Cardiac muscle cell (in vitro differentiated cells and primary cell): ENCODE measurements around the gene IL17RE. TPM values are rescaled to one million over a fixed set of nuclear protein-coding genes. Genes with fewer than 3 reads are reported as not detected.

ENCODE experiments used
- DNase-seq, 2 donors: peaks; one replicate each; pipeline versions ENCODE4 v3.0.0 to v3.0.0-alpha.2; 2010 to 2017; ENCODE audit warnings: low read depth in 1 of 2, low spot score in 1 of 2
- H3K27ac ChIP-seq: fragments of 200-600 bp; sonication (generic); 2 replicates; pipeline ENCODE4 v1.5.1; 2016
- H3K27me3 ChIP-seq: fragments of 200-600 bp; sonication (generic); 2 replicates; pipeline ENCODE4 v1.6.0; 2016; ENCODE audit warnings: control low read depth
- H3K36me3 ChIP-seq: fragments of 200-600 bp; sonication (generic); 2 replicates; pipeline ENCODE4 v1.5.1; 2016; ENCODE audit warnings: control low read depth
- H3K4me1 ChIP-seq: fragments of 200-600 bp; sonication (generic); 2 replicates; pipeline ENCODE4 v1.8.1; 2017; ENCODE audit warnings: low read depth, mild to moderate bottlenecking, mixed run types
- H3K4me3 ChIP-seq: fragments of 200-600 bp; sonication (generic); 2 replicates; pipeline ENCODE4 v1.5.1; 2016; ENCODE audit warnings: mild to moderate bottlenecking
- H3K9me3 ChIP-seq: fragments of 200-600 bp; sonication (generic); 2 replicates; pipeline ENCODE4 v1.5.1; 2017; ENCODE audit warnings: low read depth, mild to moderate bottlenecking, control low read depth
- polyA plus RNA-seq: library from polyadenylated mRNA; unstranded; fragments of >200 nt; fragmentation: Nextera tagmentation; extraction: Ambion mirVana; gene quantifications from 2 replicates; pipeline ENCODE4 v1.2.1, GENCODE V29; 2016
- total RNA-seq: library from RNA; depleted of rRNA; stranded (reverse); fragments of >200 nt; gene quantifications from 2 replicates; pipeline ENCODE4 v1.2.3, GENCODE V29; 2016
- TF ChIP-seq, protein P1 (sequence below): IDR thresholded peaks from 2 replicates; pipeline ENCODE4 v1.5.1; 2012; ENCODE audit warnings: low read depth, mild to moderate bottlenecking, low read length

IL17RE gene
- total and polyA plus RNA-seq, 2 experiments from 2014 or later: 1.2 to 1.3 TPM

GRCh38 chr3:9906480-9906879, 3.8 kb downstream of the IL17RE start:
- TF ChIP-seq, protein P1, sequence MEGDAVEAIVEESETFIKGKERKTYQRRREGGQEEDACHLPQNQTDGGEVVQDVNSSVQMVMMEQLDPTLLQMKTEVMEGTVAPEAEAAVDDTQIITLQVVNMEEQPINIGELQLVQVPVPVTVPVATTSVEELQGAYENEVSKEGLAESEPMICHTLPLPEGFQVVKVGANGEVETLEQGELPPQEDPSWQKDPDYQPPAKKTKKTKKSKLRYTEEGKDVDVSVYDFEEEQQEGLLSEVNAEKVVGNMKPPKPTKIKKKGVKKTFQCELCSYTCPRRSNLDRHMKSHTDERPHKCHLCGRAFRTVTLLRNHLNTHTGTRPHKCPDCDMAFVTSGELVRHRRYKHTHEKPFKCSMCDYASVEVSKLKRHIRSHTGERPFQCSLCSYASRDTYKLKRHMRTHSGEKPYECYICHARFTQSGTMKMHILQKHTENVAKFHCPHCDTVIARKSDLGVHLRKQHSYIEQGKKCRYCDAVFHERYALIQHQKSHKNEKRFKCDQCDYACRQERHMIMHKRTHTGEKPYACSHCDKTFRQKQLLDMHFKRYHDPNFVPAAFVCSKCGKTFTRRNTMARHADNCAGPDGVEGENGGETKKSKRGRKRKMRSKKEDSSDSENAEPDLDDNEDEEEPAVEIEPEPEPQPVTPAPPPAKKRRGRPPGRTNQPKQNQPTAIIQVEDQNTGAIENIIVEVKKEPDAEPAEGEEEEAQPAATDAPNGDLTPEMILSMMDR: no peak
- Histone ChIP-seq H3K4me3 (no peak overlapping the region), H3K36me3 (no peaks in the 10 kb centered on the region), H3K27ac (no peak overlapping the region), H3K9me3 (no peaks in the 10 kb centered on the region), H3K4me1 (peaks cover 6% of the 10 kb centered on the region), H3K27me3 (no peaks in the 10 kb centered on the region)
- no peak for DNase-seq

DNA sequence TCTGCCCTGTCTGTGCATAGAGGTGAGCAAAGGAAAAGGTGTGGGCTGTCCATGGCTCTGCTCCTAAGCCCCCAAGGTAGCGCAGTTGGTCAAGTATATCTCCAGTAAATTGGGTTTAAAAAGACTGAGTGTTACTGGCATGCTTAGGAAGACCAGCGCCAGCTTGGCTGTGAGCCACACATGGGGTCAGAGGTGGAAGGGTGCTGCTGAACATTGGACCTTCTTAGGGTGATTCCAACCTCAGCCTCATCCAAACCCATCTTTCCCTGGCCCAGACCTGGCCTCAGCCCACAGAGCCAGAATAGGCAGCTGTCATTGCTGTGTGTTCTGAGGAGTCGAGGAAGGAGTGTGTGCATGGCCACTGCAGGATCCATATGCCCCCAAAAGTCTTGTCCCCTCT, 5.6 kb downstream of the IL17RE start:
- Histone ChIP-seq H3K27me3 (no peaks in the 10 kb centered on the region), H3K36me3 (no peaks in the 10 kb centered on the region), H3K27ac (no peak overlapping the region), H3K4me1 (peaks cover 6% of the 10 kb centered on the region), H3K9me3 (no peaks in the 10 kb centered on the region), H3K4me3 (no peak overlapping the region)
- TF ChIP-seq, protein P1: no peak
- DNase-seq: no peak

- Histone ChIP-seq H3K27ac (peak overlapping the region; percentile 22), H3K9me3 (no peaks in the 10 kb centered on the region), H3K27me3 (no peaks in the 10 kb centered on the region), H3K4me3 (no peak overlapping the region), H3K4me1 (peaks cover 6% of the 10 kb centered on the region), H3K36me3 (no peaks in the 10 kb centered on the region)
- no peak for DNase-seq
- TF ChIP-seq, protein P1: no peak
Measured at GRCh38 chr3:9909221-9910013, 6.8 kb downstream of the IL17RE start.

- Histone ChIP-seq H3K36me3 (no peaks in the 10 kb centered on the region), H3K4me1 (peaks cover 17% of the 10 kb centered on the region), H3K4me3 (no peak overlapping the region), H3K27me3 (no peaks in the 10 kb centered on the region), H3K9me3 (no peaks in the 10 kb centered on the region), H3K27ac (no peak overlapping the region)
- DNase-seq: no peak
- TF ChIP-seq, protein P1: no peak
Measured at GRCh38 chr3:9911863-9912262, 9.2 kb downstream of the IL17RE start.

DNA sequence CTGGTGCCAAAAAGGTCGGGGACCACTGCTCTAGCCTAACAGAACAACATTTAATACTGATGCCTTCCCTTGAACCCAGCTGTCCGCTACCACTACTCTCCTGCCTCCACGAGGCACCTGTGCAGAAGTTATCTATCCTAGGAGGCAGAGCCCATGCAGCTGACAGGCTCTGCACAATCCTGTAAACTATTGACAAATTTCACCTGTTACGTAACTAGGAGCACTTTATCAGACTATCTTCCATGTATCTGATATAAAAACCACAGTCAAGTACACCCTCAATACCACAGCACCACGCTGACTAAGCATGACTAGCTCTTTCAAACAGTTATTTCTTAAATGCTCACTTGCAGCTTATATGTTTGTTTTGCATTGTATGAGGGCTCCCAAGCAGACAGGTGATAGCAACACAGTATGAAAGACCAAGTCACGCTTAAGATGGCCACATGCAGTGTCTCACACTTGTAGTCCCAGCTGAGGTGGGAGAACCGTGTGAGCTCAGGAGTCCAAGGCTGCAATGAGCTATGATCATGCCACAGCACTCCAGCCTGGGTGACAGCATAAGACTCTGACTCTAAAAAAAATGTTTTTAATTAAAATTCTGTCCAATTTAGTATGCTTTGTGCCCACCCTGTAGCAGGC, 9.8 kb downstream of the IL17RE start:
- no peaks in the 10 kb centered on the region for H3K36me3 ChIP-seq
- TF ChIP-seq, protein P1: no peak
- peaks cover 21% of the 10 kb centered on the region for H3K4me1 ChIP-seq
- H3K4me3 ChIP-seq: no peak overlapping the region
- no peak overlapping the region for H3K27ac ChIP-seq
- H3K9me3 ChIP-seq: no peaks in the 10 kb centered on the region
- no peaks in the 10 kb centered on the region for H3K27me3 ChIP-seq
- peak in 1 of 2 donors; percentile 61 for DNase-seq
